Activated naive CD4-positive, alpha-beta T cell treated with anti-CD3 and anti-CD28 coated beads, Interleukin-2, amount 50 U/mL, for 24 hours (primary cell): ENCODE measurements around the gene DOCK2.
A peak's percentile ranks its signal among the peaks of the same experiment; 100 is the strongest.
"Not testable (repeated sequence)": the region's sequence is repeated elsewhere in the genome, so short reads cannot be mapped to it uniquely, and the experiment has no call there.

ENCODE experiments used
- H3K27ac Mint-ChIP-seq: one replicate; pipeline ENCODE4 v1.8.0; 2021; ENCODE audit warnings: mild to moderate bottlenecking, mixed read lengths
- H3K27me3 Mint-ChIP-seq: one replicate; pipeline ENCODE4 v1.8.0; 2021; ENCODE audit warnings: mixed read lengths
- H3K36me3 Mint-ChIP-seq: one replicate; pipeline ENCODE4 v1.8.0; 2021; ENCODE audit warnings: mixed read lengths
- H3K4me1 Mint-ChIP-seq: one replicate; pipeline ENCODE4 v1.8.0; 2021; ENCODE audit warnings: mixed read lengths
- H3K4me3 Mint-ChIP-seq: one replicate; pipeline ENCODE4 v1.8.0; 2021; ENCODE audit warnings: mild to moderate bottlenecking, mixed read lengths
- H3K9me3 Mint-ChIP-seq: one replicate; pipeline ENCODE4 v1.8.0; 2021; ENCODE audit warnings: mixed read lengths

The DOCK2 gene

DNA sequence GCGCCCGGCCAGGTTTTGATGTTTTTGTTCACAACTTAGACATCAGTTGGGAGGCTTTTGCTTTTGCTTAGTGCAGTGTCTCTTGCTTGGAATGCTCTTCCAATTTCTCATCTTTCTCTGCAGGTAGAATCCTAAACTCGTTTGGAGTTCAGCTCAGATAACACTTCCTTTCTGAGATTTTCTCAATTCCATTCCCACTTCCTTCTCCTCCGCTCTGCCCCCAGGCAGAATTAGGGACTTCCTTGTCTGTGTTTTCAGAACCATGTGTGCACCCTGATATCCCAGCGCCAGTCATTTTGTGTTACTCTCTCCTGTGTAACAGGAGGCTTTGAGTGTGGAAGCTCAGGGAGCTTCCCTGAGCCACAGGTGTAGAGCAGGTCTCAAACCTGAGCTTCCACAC lies 172.2 kb downstream of the DOCK2 start:
- Mint-ChIP-seq H3K4me3 (no peak overlapping the region), H3K4me1 (peaks cover 29% of the 10 kb centered on the region), H3K27me3 (no peaks in the 10 kb centered on the region), H3K27ac (no peak overlapping the region), H3K36me3 (peaks cover 31% of the 10 kb centered on the region), H3K9me3 (no peaks in the 10 kb centered on the region)

DNA sequence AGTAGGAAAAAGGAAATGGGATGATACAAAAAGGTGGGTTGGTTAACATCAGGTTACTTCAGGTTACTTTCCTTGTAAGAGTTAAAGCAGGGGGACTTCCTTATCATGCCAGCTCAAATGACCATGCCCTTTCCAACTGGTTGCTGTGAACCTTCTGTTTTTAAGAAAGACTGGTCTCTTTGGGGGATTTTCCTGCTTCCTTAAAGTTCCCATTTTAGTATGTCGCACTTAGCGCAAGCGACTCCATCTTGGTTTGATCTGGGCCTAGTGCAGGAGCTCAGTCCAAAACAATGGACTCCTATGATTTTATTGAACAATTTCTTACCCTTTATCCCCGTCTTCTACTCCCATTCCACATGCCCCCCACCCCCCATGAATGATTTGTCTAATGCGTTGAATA lies 173.4 kb downstream of the DOCK2 start:
- H3K36me3 Mint-ChIP-seq, result peaks cover 31% of the 10 kb centered on the region
- peaks cover 17% of the 10 kb centered on the region for H3K4me1 Mint-ChIP-seq
- no peaks in the 10 kb centered on the region for H3K9me3 Mint-ChIP-seq
- H3K27me3 Mint-ChIP-seq, result no peaks in the 10 kb centered on the region
- H3K27ac Mint-ChIP-seq, result no peak overlapping the region
- H3K4me3 Mint-ChIP-seq, result no peak overlapping the region

DNA sequence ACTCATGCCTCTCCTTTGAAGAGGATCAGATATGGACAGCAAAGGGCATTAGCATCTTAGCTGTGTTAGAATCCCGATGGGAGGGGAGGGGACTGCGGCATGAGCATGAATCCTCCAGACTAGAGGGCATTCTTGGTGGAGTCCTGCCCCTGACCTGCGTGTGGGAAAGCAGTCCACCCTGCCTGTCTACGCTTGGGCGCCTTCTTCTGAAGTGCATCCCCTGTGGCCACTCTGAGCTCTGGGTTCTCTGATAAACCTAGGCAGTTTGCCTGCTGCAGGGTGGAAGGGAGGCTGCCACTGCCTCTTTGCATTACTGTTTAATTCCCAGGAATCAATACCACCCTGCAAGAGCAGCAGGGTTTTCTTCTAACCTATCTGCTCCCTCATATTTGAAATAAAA lies 173.9 kb downstream of the DOCK2 start:
- Mint-ChIP-seq H3K4me3 (no peak overlapping the region), H3K9me3 (no peaks in the 10 kb centered on the region), H3K4me1 (peaks cover 12% of the 10 kb centered on the region), H3K36me3 (peaks cover 30% of the 10 kb centered on the region), H3K27me3 (no peaks in the 10 kb centered on the region), H3K27ac (no peak overlapping the region)

DNA sequence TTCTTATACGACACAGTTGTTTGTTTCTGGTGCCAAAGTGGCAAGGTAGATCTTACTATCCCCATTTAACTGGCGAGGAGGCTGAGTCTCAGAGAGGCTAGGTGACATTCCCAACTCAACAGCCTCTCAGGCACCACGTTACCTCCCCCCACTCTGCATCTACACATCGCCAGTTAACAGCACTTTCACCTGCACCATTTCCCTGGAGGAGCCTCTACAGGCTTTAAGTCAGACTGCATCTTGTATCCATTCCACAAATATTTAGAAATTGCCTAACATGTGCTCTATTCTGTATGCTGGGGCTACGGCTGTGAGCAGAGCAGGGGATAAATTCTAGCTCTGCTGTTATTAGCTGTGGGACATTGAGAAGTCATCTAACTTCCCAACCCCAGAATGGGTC lies 174.6 kb downstream of the DOCK2 start:
- Mint-ChIP-seq H3K9me3 (no peaks in the 10 kb centered on the region), H3K27ac (peak overlapping the region; percentile 65), H3K4me1 (peaks cover 11% of the 10 kb centered on the region), H3K36me3 (peaks cover 31% of the 10 kb centered on the region), H3K27me3 (no peaks in the 10 kb centered on the region), H3K4me3 (no peak overlapping the region)

DNA sequence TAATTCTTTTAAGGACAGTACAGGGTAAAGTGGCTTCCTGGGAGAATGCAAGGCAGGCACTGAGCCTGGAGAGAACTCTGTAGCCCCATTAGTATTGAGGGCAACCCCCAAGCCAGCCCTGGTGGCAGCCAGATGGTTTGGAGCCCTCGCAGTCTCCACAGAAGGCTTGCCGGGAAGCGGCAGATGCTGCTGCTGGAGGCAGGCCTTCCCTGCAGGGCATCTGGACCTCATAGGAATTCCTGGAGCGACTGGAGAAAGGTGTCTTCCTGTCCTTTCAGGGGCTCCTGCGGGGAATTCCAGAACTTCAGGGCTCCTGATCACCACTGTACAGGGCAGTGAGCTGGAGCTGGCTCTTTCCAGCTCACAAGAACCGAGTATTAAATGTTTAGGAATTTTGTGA lies 175.7 kb downstream of the DOCK2 start:
- no peak overlapping the region for H3K27ac Mint-ChIP-seq
- no peaks in the 10 kb centered on the region for H3K27me3 Mint-ChIP-seq
- H3K4me1 Mint-ChIP-seq, result peaks cover 14% of the 10 kb centered on the region
- H3K9me3 Mint-ChIP-seq, result no peaks in the 10 kb centered on the region
- no peak overlapping the region for H3K4me3 Mint-ChIP-seq
- peaks cover 42% of the 10 kb centered on the region for H3K36me3 Mint-ChIP-seq

DNA sequence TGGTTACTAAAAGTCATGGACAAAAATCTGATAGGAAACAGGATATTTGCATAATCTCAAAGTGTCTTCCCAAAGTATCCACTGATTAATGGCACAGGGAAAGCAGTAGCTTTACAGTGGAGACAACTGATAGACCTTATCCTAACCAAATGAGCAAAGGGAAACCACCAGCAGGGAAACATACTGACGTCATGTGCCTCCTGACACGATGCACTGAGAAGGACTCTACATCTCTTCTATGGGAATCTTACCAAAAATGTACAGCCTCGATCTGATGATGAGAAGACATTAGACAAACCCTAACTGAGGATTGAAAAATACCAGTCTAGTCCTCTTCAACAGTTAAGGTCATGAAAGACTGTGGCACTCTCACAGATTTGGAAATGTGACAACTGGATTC lies 177.0 kb downstream of the DOCK2 start:
- Mint-ChIP-seq H3K27ac (no peak overlapping the region), H3K9me3 (no peaks in the 10 kb centered on the region), H3K4me3 (no peak overlapping the region), H3K27me3 (no peaks in the 10 kb centered on the region), H3K4me1 (peaks cover 14% of the 10 kb centered on the region), H3K36me3 (peaks cover 51% of the 10 kb centered on the region)

DNA sequence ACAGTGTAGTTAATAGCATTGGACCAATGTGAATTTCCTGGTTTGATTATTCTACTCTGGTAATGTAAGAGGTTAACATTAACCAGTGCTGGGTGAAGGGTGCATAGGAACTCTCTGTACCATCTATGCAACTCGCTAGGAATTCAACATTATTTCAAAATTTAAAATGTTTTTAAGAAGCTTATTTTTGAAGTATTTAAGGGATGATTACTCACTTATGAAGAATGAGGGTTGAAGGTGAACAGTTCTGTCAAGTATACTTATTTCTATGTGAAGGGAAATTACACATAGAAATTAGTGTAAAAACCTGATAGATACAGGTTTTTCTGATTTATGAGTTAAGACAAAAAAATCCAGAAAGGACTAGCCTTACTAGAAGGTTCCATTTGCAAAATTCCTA lies 177.4 kb downstream of the DOCK2 start:
- no peaks in the 10 kb centered on the region for H3K9me3 Mint-ChIP-seq
- peaks cover 48% of the 10 kb centered on the region for H3K36me3 Mint-ChIP-seq
- no peak overlapping the region for H3K4me3 Mint-ChIP-seq
- peaks cover 10% of the 10 kb centered on the region for H3K4me1 Mint-ChIP-seq
- no peaks in the 10 kb centered on the region for H3K27me3 Mint-ChIP-seq
- H3K27ac Mint-ChIP-seq, result no peak overlapping the region

DNA sequence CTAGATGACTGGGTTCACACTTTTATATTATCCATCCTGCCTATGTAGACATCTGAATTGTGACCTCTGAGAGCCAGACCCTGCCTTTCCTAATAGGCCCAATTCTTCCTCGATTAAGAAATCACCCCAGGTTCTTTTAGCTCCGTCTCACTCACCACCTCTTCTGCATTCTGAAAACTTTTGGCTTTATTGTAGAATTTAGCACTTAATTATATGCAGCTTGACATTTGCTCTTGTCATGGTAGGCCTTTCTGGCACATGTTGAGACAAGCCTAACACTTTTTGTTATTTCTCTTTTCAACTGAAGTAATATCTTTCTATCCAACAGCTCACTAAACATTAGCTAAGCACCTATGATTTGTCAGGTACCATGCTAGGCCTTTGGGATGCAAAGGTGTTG lies 180.0 kb downstream of the DOCK2 start:
- Mint-ChIP-seq H3K4me3 (no peak overlapping the region), H3K27ac (no peak overlapping the region), H3K27me3 (no peaks in the 10 kb centered on the region), H3K36me3 (peaks cover 40% of the 10 kb centered on the region), H3K9me3 (no peaks in the 10 kb centered on the region), H3K4me1 (peaks cover 3% of the 10 kb centered on the region)

DNA sequence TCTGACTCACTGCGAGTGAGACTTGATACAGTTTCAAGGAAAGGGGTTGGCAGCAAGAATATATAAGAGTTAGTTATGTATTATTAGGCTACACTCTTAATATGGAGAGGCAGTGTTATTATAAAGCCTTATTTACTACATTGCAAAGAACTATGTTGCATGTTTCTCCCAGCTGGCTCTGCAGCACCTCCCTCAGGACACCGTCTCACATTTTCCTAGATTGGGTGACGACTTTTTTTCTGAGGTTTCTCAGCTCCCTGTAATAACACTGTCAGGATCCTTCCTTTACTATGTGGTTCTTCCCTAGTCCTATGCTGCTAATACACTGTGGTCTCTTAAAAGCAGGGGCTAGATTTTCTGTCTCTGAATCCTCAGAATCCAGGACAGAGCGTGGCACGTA lies 189.5 kb downstream of the DOCK2 start:
- H3K36me3 Mint-ChIP-seq, result peaks cover 27% of the 10 kb centered on the region
- no peak overlapping the region for H3K27ac Mint-ChIP-seq
- no peaks in the 10 kb centered on the region for H3K27me3 Mint-ChIP-seq
- H3K4me3 Mint-ChIP-seq, result no peak overlapping the region
- H3K9me3 Mint-ChIP-seq, result no peaks in the 10 kb centered on the region
- H3K4me1 Mint-ChIP-seq, result peaks cover 15% of the 10 kb centered on the region

DNA sequence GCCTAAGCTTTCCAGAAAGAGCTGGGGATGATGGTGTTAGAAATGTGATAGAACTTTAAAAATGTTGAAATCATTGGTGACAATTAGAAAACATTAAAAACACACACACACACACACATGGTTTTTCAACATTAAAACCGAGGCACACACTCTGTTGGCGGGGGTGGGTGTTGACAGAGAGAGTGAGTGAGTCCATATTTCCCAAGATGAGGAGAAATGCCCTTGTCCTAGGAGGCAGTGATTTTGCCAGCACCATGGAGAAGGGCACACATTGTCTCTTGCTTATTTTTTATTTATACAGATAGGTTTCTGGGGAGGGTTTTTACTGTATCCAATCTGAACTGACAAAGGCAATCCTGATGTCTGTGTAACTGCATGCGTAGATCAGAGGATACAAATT lies 190.7 kb downstream of the DOCK2 start:
- H3K4me3 Mint-ChIP-seq, result no peak overlapping the region
- H3K36me3 Mint-ChIP-seq, result peaks cover 27% of the 10 kb centered on the region
- no peaks in the 10 kb centered on the region for H3K27me3 Mint-ChIP-seq
- no peaks in the 10 kb centered on the region for H3K9me3 Mint-ChIP-seq
- H3K27ac Mint-ChIP-seq, result peak overlapping the region; percentile 61
- peaks cover 15% of the 10 kb centered on the region for H3K4me1 Mint-ChIP-seq

DNA sequence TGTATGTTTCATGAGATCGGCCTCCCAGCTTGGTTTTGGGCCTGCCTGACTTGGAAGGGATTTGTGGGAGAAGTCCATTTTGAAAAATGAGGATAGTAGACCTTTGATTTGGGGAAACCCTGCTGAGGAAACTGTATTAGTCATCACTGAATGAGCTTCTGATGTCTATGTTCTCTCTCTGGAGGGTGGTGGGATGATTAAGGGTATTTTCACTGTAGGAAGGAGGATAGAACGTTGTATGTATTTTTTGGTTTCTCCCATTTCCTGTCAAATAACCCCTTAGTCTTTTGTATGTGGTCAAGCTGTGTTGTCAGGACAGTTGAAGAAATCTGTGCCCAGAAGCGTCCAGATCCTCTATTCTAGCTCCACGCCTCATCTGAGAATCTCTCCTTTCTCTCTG lies 191.3 kb downstream of the DOCK2 start:
- H3K4me3 Mint-ChIP-seq, result no peak overlapping the region
- H3K36me3 Mint-ChIP-seq, result peaks cover 23% of the 10 kb centered on the region
- H3K4me1 Mint-ChIP-seq, result peaks cover 15% of the 10 kb centered on the region
- no peaks in the 10 kb centered on the region for H3K27me3 Mint-ChIP-seq
- H3K27ac Mint-ChIP-seq, result no peak overlapping the region
- no peaks in the 10 kb centered on the region for H3K9me3 Mint-ChIP-seq

DNA sequence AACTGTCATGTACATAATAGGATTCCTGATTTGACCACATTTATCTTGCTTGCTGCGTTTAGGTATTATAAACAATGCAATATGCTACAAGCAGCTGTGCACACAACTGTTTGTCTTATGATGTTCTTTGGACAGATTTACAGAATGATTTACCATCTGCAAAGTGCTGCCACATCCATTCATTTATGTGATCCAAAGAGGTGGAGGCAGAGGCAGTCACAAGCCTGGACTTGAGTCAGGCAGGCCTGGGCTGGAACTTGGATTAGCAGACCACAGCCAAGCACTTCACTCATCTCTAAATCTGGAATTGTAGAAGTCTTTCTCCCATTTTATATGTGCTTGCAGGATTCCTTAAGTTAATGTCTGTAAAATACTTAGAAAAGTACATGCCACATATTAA lies 194.3 kb downstream of the DOCK2 start:
- peaks cover 20% of the 10 kb centered on the region for H3K4me1 Mint-ChIP-seq
- H3K4me3 Mint-ChIP-seq, result no peak overlapping the region
- H3K27ac Mint-ChIP-seq, result no peak overlapping the region
- H3K27me3 Mint-ChIP-seq, result no peaks in the 10 kb centered on the region
- no peaks in the 10 kb centered on the region for H3K9me3 Mint-ChIP-seq
- H3K36me3 Mint-ChIP-seq, result peaks cover 17% of the 10 kb centered on the region

DNA sequence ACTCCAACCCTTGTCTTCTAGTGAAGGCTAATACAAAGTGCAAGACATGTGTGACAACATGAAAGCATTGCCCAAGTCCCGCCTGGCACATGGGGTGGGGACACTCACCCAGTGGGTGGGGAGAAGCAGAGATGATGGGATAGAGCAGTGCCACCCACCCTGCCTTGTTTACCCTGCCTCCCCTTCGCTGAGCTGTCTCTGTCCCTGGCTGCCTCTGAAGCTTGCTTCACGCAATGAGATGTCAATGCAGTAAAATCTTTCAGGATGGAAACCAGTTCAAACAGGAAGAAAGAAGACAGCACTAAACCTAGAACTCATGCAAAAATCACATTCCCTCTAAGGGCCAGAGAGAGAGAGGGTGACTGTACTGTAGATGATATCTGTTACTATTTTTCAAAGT lies 195.2 kb downstream of the DOCK2 start:
- Mint-ChIP-seq H3K9me3 (no peaks in the 10 kb centered on the region), H3K4me1 (peaks cover 19% of the 10 kb centered on the region), H3K27ac (no peak overlapping the region), H3K4me3 (no peak overlapping the region), H3K27me3 (no peaks in the 10 kb centered on the region), H3K36me3 (peaks cover 19% of the 10 kb centered on the region)

DNA sequence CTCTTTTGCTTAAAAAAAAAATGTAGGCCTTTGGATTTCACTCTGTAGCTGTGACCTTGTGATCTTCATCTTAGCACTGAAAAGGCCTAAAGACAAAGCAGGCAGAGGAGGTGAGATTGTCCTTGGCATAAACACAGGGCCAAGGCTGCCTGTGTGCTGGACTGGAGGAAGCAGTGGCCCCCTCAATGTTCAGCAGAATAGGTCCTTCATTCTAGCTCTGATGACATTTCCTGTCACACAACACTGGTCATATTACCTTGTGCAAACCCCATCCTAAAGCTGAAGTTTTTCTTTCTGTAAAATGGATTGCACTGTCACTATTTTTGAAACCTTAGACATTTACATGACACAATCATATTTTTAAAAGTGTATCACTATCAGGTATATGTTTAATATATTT lies 195.8 kb downstream of the DOCK2 start:
- Mint-ChIP-seq H3K27me3 (no peaks in the 10 kb centered on the region), H3K4me1 (peaks cover 16% of the 10 kb centered on the region), H3K4me3 (no peak overlapping the region), H3K27ac (no peak overlapping the region), H3K36me3 (peaks cover 20% of the 10 kb centered on the region), H3K9me3 (no peaks in the 10 kb centered on the region)

DNA sequence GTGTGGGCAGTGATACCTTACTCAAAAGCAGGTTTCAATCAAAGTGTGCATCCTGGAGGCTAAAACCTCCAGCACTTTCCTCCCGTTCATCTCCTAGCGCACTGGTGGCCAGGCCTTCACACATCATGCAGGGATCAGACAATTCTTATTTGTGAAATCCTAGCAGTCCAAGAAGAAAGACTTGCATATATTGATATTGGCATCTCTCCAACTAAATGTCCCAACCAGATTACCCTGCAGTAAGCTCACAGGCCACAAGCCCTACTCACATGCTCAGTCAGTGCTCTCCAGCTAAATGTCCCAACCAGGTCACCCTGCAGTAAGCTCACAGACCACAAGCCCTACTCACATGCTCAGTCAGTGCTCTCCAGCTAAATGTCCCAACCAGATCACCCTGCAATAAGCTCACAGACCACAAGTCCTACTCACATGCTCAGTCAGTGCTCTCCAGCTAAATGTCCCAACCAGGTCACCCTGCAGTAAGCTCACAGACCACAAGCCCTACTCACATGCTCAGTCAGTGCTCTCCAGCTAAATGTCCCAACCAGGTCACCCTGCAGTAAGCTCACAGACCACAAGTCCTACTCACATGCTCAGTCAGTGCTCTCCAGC lies 196.7 kb downstream of the DOCK2 start:
- peaks cover 20% of the 10 kb centered on the region for H3K36me3 Mint-ChIP-seq
- not testable (repeated sequence) for H3K27me3 Mint-ChIP-seq, H3K27ac Mint-ChIP-seq, H3K4me1 Mint-ChIP-seq, H3K4me3 Mint-ChIP-seq, H3K9me3 Mint-ChIP-seq

DNA sequence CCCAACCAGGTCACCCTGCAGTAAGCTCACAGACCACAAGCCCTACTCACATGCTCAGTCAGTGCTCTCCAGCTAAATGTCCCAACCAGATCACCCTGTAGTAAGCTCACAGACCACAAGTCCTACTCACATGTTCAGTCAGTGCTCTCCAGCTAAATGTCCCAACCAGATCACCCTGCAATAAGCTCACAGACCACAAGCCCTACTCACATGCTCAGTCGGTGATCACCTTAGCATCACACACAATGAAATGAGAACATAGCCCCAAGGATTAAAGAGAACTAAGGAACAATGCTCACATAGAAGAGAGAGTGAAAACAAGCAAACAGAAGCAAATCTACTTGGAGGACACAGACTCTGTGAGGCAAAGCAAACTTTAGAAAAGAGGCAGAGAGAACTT lies 197.5 kb downstream of the DOCK2 start:
- peaks cover 21% of the 10 kb centered on the region for H3K36me3 Mint-ChIP-seq
- H3K27me3 Mint-ChIP-seq, H3K4me3 Mint-ChIP-seq, H3K4me1 Mint-ChIP-seq, H3K9me3 Mint-ChIP-seq: not testable (repeated sequence)
- peak overlapping the region; percentile 13 for H3K27ac Mint-ChIP-seq

DNA sequence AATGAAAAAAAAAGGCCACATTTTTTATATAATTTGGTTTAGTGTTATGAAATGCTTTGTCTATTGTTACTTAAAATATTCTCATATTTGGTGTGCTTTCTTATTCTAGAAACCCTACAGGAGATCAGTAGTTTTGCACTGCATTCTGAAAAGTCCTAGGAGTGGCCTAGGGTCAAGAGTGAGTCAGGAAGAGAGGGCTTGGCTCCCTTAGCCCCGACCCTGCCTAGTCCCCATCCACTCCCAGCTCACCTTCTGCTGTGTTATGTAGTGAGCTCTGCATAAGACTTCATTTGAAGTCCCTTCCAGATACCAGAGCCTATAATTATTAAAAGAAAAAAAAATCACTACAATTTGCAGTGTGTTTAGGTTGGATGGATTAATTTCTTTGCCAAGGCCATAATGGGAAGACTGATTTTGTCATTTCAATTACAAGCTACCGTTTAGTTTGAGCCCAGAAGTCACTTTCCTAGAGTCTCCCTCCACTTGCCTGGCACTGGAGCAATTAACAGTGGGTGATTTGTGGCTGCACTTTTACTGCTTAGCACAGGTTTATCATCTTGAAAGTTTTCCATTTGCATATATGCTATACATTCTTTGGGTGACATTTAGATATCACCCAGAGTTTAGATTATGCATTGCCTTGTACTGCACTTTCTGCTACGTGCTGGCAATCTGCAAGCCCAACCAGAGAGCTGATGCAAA lies 199.9 kb downstream of the DOCK2 start:
- peaks cover 38% of the 10 kb centered on the region for H3K36me3 Mint-ChIP-seq
- no peak overlapping the region for H3K27ac Mint-ChIP-seq
- H3K9me3 Mint-ChIP-seq, result no peaks in the 10 kb centered on the region
- H3K4me1 Mint-ChIP-seq, result peaks cover 4% of the 10 kb centered on the region
- no peak overlapping the region for H3K4me3 Mint-ChIP-seq
- no peaks in the 10 kb centered on the region for H3K27me3 Mint-ChIP-seq
